ENCODE measurements around the gene MPO.

Gene MPO

DNA sequence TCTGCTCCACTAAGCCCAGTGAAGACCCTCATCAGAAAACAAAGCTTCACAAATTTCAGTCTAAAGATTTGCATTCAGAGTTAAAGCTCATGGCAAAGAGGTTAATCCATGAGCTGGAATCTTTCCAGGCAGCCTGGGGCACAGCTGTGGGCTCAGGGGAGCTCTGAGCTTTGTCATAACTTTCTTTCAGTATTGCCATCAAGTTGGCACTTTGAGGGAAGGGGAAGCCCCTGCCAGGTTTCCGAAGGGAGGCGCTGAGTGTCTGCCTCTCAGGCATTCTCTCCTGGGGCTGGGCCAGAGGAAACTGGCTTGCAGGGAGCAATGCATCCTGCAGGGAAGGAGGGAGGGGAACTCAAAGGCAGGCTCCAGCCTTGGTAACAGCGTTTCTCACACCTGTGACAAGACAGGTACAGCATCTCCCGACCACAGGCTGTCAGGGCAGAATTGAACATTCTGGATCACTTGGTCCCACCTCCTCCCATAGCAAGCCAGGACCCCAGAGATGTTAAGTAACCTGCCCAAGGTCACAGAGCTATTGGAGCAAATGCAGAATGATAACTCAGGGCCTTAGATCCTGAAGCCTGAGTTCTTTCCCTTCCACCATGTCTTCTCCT, 38.5 kb downstream of the MPO start:
- no peaks in the 10 kb centered on the region for H3K9me2 ChIP-seq (replicated peaks; ENCODE audit: control insufficient read depth, low read length)
- H3K79me2 ChIP-seq (ENCODE audit: control insufficient read depth, low read length) = no peaks in the 10 kb centered on the region
- H3K9me3 ChIP-seq (ENCODE audit: control insufficient read depth, insufficient read depth, low read length) = no peaks in the 10 kb centered on the region
- H3F3A ChIP-seq (ENCODE audit: control insufficient read depth, insufficient read depth) = no peaks in the 10 kb centered on the region
- no peak overlapping the region for H3K4me3 ChIP-seq (ENCODE audit: low read length)
- H3K27ac ChIP-seq (ENCODE audit: low read depth, low read length) = no peak overlapping the region
- peaks cover 55% of the 10 kb centered on the region for H3K27me3 ChIP-seq (ENCODE audit: control insufficient read depth, low read length)
- no peak for TF ChIP-seq EZH2phosphoT487 (IDR thresholded peaks at IDR 0.05; ENCODE audit: borderline replicate concordance, low read length)
- TF ChIP-seq, protein P1, sequence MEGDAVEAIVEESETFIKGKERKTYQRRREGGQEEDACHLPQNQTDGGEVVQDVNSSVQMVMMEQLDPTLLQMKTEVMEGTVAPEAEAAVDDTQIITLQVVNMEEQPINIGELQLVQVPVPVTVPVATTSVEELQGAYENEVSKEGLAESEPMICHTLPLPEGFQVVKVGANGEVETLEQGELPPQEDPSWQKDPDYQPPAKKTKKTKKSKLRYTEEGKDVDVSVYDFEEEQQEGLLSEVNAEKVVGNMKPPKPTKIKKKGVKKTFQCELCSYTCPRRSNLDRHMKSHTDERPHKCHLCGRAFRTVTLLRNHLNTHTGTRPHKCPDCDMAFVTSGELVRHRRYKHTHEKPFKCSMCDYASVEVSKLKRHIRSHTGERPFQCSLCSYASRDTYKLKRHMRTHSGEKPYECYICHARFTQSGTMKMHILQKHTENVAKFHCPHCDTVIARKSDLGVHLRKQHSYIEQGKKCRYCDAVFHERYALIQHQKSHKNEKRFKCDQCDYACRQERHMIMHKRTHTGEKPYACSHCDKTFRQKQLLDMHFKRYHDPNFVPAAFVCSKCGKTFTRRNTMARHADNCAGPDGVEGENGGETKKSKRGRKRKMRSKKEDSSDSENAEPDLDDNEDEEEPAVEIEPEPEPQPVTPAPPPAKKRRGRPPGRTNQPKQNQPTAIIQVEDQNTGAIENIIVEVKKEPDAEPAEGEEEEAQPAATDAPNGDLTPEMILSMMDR (IDR thresholded peaks at IDR 0.05; ENCODE audit: low read depth, low read length, poor library complexity, severe bottlenecking) = no peak
- no peak overlapping the region for H3K4me2 ChIP-seq (ENCODE audit: low read length)
- no peaks in the 10 kb centered on the region for H4K20me1 ChIP-seq (ENCODE audit: control insufficient read depth, insufficient read depth, low read depth, low read length)
- H3K36me3 ChIP-seq (ENCODE audit: control insufficient read depth, low read length) = no peaks in the 10 kb centered on the region
- H3K4me1 ChIP-seq (ENCODE audit: control insufficient read depth, low read length) = no peaks in the 10 kb centered on the region

DNA sequence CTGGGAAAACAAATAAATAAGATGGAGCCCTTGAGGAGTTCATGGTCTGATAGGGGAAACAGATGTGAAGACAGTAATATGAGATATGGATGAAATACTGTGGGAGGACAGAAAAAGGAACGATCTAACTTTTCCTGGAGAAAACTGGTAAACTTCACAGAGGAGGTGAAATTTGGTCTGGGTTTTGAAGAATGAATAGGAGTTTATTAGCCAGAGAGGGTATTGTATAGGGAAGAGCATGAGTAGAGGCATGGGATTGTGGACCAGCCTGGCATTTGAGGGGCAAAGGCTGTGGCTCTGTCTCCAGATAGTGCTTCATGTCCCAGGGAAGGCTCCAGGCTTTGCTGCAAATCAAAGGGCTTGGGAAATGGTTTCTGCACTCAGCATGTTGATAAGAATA, 40.7 kb downstream of the MPO start:
- Histone ChIP-seq H3K36me3 (ENCODE audit: control insufficient read depth, low read length) (no peaks in the 10 kb centered on the region), H4K20me1 (ENCODE audit: control insufficient read depth, insufficient read depth, low read depth, low read length) (no peaks in the 10 kb centered on the region), H3K9me2 (replicated peaks; ENCODE audit: control insufficient read depth, low read length) (no peaks in the 10 kb centered on the region), H3F3A (ENCODE audit: control insufficient read depth, insufficient read depth) (no peaks in the 10 kb centered on the region), H3K27me3 (ENCODE audit: control insufficient read depth, low read length) (peaks cover 76% of the 10 kb centered on the region), H3K4me1 (ENCODE audit: control insufficient read depth, low read length) (no peaks in the 10 kb centered on the region), H3K79me2 (ENCODE audit: control insufficient read depth, low read length) (no peaks in the 10 kb centered on the region), H3K27ac (ENCODE audit: low read depth, low read length) (no peak overlapping the region), H3K4me2 (ENCODE audit: low read length) (no peak overlapping the region), H3K4me3 (ENCODE audit: low read length) (no peak overlapping the region), H3K9me3 (ENCODE audit: control insufficient read depth, insufficient read depth, low read length) (no peaks in the 10 kb centered on the region)
- TF ChIP-seq, protein P1 (IDR thresholded peaks at IDR 0.05; ENCODE audit: low read depth, low read length, poor library complexity, severe bottlenecking) = no peak
- TF ChIP-seq EZH2phosphoT487 (IDR thresholded peaks at IDR 0.05; ENCODE audit: borderline replicate concordance, low read length) = no peak

DNA sequence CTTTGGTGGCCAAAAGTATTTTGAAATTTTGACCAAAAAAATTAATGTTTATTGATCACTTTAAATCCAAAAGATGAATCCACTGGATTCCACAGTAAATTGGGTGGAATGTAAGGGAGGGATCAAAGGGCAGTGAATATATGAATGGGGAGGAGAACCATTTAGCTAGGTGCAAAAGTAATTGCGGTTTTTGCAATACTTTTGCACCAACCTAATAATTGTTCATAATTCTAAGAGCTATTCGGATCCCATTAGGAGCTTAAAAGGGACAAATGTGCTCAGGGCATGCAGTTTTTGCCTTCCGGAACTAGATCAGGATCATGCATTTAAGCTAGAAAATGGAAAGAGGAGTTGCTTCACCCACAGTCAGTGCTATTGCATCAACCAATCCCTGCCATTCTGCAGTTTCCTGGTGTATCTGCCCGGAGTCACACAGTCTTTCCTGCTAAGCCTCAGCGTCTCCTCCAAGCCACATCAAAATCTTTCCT, 42.5 kb downstream of the MPO start, which contains the start of gene LPO:
Gene LPO, plus strand, starts transcription at position 438 of the 488 bp plus-strand sequence. CDS start 4,396 bp downstream, outside the sequence.
- Histone ChIP-seq H3K4me3 (ENCODE audit: low read length) (no peak within 1 kb of the TSS), H4K20me1 (ENCODE audit: control insufficient read depth, insufficient read depth, low read depth, low read length) (no peaks in the 10 kb centered on the region), H3K9me3 (ENCODE audit: control insufficient read depth, insufficient read depth, low read length) (no peaks in the 10 kb centered on the region), H3K9me2 (replicated peaks; ENCODE audit: control insufficient read depth, low read length) (no peaks in the 10 kb centered on the region), H3K4me1 (ENCODE audit: control insufficient read depth, low read length) (no peaks in the 10 kb centered on the region), H3K36me3 (ENCODE audit: control insufficient read depth, low read length) (no peaks in the 10 kb centered on the region), H3K79me2 (ENCODE audit: control insufficient read depth, low read length) (no peaks in the 10 kb centered on the region), H3K27me3 (ENCODE audit: control insufficient read depth, low read length) (peaks cover 81% of the 10 kb centered on the region), H3K27ac (ENCODE audit: low read depth, low read length) (no peak within 1 kb of the TSS), H3F3A (ENCODE audit: control insufficient read depth, insufficient read depth) (no peaks in the 10 kb centered on the region), H3K4me2 (ENCODE audit: low read length) (no peak within 1 kb of the TSS)
- no peak for TF ChIP-seq EZH2phosphoT487 (IDR thresholded peaks at IDR 0.05; ENCODE audit: borderline replicate concordance, low read length)
- TF ChIP-seq, protein P1 (IDR thresholded peaks at IDR 0.05; ENCODE audit: low read depth, low read length, poor library complexity, severe bottlenecking) = no peak
